BE2C (cell line): ENCODE measurements around the gene CDH13.

Experiments
- DNase-seq: peaks from one replicate; pipeline ENCODE4 v3.0.0-alpha.2; 2020
- H3K27me3 ChIP-seq: fragments of 250-450 bp; sonication (Bioruptor Pico); 2 replicates; pipeline ENCODE4 v1.5.1; 2020; ENCODE audit warnings: mild to moderate bottlenecking
- H3K36me3 ChIP-seq: fragments of 250-450 bp; sonication (Bioruptor Pico); 2 replicates; pipeline ENCODE4 v1.5.1; 2020; ENCODE audit warnings: mild to moderate bottlenecking
- H3K4me1 ChIP-seq: fragments of 250-450 bp; sonication (Bioruptor Pico); 2 replicates; pipeline ENCODE4 v1.5.1; 2020
- H3K4me3 ChIP-seq: 2 replicates; pipeline ENCODE4 v1.5.1; 2011; ENCODE audit warnings: low read depth, low read length
- H3K9me3 ChIP-seq: fragments of 250-450 bp; sonication (Bioruptor Pico); 2 replicates; pipeline ENCODE4 v1.5.1; 2020
- TF ChIP-seq, protein P1 (sequence below): IDR thresholded peaks from 2 replicates; pipeline ENCODE4 v1.5.1; 2012; ENCODE audit warnings: mild to moderate bottlenecking, low read depth, low read length

CDH13 gene

DNA sequence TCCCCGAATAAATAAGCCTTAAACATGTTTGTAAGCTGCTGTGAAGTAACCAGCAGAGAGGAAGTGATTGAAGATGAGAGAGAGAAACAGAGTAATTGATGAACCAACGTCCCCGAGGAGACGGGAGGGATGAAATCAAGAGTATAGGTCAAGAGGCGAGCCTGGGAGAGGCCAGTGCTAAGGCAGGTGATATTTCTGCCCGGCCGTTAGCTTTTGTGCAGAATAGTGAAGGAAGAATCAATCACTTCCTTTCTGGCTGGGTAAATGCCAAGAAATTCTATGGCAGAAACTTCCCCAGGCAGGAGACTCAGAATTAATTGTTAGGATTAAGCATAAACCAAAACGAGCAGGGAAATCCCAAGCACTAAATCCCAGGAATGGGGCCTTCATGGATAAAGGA is 273.8 kb downstream of the CDH13 start:
- Histone ChIP-seq H3K4me3 (no peak overlapping the region), H3K27me3 (no peaks in the 10 kb centered on the region), H3K9me3 (no peaks in the 10 kb centered on the region), H3K4me1 (no peaks in the 10 kb centered on the region), H3K36me3 (no peaks in the 10 kb centered on the region)
- no peak for DNase-seq
- TF ChIP-seq, protein P1, sequence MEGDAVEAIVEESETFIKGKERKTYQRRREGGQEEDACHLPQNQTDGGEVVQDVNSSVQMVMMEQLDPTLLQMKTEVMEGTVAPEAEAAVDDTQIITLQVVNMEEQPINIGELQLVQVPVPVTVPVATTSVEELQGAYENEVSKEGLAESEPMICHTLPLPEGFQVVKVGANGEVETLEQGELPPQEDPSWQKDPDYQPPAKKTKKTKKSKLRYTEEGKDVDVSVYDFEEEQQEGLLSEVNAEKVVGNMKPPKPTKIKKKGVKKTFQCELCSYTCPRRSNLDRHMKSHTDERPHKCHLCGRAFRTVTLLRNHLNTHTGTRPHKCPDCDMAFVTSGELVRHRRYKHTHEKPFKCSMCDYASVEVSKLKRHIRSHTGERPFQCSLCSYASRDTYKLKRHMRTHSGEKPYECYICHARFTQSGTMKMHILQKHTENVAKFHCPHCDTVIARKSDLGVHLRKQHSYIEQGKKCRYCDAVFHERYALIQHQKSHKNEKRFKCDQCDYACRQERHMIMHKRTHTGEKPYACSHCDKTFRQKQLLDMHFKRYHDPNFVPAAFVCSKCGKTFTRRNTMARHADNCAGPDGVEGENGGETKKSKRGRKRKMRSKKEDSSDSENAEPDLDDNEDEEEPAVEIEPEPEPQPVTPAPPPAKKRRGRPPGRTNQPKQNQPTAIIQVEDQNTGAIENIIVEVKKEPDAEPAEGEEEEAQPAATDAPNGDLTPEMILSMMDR, result no peak

DNA sequence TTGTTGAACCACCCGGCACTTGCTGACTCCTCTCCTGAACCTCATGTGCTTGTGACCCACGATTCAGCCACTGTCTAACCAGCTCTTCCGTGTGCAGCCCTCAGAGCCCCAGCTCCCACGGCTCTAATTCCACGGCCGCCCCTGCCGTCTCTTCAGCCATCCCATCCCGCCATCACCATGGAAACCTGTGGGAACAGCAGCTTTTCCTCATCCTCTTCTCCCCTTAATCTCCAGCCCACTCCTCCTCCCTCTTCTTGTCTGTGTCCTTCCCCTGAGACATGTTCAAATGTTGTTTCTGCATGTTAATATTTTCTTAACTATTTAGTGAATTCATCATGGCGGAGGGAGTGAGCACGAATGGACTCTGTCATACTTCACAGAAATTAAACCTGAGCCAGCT is 285.2 kb downstream of the CDH13 start:
- no peaks in the 10 kb centered on the region for H3K4me1 ChIP-seq
- H3K36me3 ChIP-seq, result no peaks in the 10 kb centered on the region
- no peak overlapping the region for H3K4me3 ChIP-seq
- TF ChIP-seq, protein P1, result no peak
- no peak for DNase-seq
- H3K27me3 ChIP-seq, result no peaks in the 10 kb centered on the region
- H3K9me3 ChIP-seq, result peaks cover 3% of the 10 kb centered on the region; the same call in 1 of the 2 replicates

DNA sequence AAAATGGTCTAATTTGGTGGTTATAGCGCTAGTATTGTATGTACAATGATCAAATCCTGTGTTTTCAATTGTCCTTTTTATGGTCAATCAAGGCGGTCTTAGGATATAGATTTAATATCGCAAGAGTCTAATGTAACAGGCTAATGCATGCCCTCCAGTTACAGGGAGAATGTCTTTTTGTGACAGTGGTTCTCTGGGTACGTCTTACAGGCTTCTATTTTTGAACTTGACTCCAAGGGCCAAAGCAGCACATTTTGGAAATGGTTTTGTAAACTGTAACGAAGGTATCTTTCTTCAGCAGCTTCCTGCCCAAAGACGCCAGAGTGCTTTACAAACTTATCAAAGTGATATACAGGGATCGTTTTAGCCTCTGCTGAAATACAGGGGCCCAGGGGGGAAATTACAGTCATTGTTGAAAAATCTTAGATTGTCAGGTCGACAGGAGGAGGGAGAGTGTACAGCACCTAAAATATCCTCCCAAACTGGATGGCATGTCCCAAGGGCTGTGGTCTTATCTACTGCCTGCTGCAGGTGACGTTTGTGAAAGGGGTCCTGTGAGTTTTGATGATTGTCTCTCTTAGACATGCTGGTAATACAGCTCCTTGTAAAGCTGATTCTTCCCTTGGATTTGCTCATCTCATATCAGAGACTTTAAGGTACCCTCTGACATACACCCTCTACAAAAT is 288.5 kb downstream of the CDH13 start:
- no peak for DNase-seq
- no peaks in the 10 kb centered on the region for H3K36me3 ChIP-seq
- no peak overlapping the region for H3K4me3 ChIP-seq
- no peaks in the 10 kb centered on the region for H3K4me1 ChIP-seq
- H3K9me3 ChIP-seq, result peaks cover 3% of the 10 kb centered on the region; the same call in 1 of the 2 replicates
- no peaks in the 10 kb centered on the region for H3K27me3 ChIP-seq
- TF ChIP-seq, protein P1, result no peak

DNA sequence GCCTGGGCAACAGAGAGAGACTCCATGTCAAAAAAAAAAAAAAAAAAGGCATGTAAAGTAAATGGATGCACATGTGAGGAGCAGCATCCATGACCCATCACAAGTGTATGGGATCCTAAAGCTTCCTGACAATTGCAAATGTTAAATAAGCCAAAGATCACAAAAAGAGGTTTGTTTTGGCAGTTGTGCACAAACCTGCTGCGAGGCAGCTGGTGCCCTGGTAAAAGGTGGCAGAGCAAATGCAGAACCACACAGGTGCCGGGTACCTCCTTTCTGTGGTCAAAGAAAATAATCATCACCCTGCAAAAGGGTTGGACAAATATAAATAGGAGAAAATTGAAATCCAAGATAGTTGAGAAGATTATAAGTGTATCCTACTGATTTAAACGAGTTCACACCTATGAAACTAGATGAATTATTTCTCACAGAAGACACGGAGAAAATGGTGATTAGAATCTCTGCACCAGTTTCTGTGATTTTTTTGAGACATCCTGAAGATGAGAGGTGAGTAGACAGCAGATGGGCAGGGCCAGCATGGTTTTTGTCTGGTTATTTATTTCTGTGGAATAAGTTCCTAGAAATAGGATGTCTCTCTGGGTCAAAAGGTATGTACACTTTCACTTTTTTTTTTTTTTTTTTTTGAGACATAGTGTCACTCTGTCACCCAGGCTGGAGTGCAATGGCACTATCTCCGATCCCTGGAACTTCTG is 291.3 kb downstream of the CDH13 start:
- no peaks in the 10 kb centered on the region for H3K27me3 ChIP-seq
- no peaks in the 10 kb centered on the region for H3K4me1 ChIP-seq
- TF ChIP-seq, protein P1, result no peak
- peaks cover 3% of the 10 kb centered on the region; the same call in 1 of the 2 replicates for H3K9me3 ChIP-seq
- H3K36me3 ChIP-seq, result no peaks in the 10 kb centered on the region
- no peak for DNase-seq
- H3K4me3 ChIP-seq, result no peak overlapping the region

DNA sequence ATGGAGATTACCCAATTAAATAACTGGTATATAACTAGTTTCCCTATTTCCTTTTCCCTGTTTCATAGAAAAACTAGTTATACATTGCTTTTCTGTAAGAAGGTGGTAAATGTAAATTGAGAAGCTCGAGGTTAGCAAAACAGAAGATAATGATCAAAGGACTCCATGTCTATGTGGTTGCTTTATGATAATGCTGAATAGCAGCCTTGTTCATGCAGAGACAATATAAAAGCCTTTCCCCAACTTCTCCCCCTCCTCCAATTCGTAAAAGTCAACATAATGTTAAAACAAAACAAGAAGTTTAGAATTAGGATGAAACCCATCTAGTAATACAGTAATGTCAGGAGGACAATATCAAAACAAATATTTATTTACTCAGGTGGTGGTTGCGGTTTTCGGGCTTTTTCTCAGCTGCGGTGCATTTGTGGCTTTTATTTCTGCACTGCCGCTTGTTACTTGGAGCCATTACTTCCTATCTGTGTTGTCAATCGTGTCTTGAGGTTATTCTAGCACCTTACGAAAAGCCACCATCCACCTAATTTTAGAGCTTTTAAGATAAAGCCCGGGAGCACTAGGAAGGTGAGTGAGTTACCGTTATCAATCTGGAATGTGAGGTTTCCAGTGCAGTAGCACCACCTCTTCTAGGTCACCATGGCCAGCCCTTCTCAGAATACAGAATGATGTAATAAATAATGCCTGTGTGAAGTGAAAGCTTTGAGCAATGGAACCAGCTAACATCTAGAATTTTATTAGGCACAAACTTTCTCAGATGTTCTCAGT is 297.5 kb downstream of the CDH13 start:
- TF ChIP-seq, protein P1, result no peak
- H3K4me3 ChIP-seq, result no peak overlapping the region
- no peaks in the 10 kb centered on the region for H3K36me3 ChIP-seq
- H3K27me3 ChIP-seq, result no peaks in the 10 kb centered on the region
- DNase-seq, result no peak
- H3K4me1 ChIP-seq, result no peaks in the 10 kb centered on the region
- no peaks in the 10 kb centered on the region for H3K9me3 ChIP-seq
